G401 (cell line): ENCODE data around the gene SRCIN1. TPM values are rescaled to one million over a fixed set of nuclear protein-coding genes. Genes with fewer than 3 reads are reported as not detected.
"Not testable (repeated sequence)": the region's sequence is repeated elsewhere in the genome, so short reads cannot be mapped to it uniquely, and the experiment has no call there.

Experiments
- DNase-seq: peaks from one replicate; pipeline ENCODE4 v3.0.0-alpha.2; 2015; ENCODE audit warnings: low spot score
- in situ Hi-C: cut with HindIII; loops from 2 replicates; pipeline ENCODE4 v1.10.0; 2016; ENCODE audit warnings: low sequenced_read_pairs, mixed read lengths
- total RNA-seq: library from RNA; depleted of rRNA; stranded (reverse); fragments of >200 nt; shearing (Covaris generic); gene quantifications from 2 replicates; pipeline ENCODE4 v1.2.3, GENCODE V29; 2014

SRCIN1 gene
- total RNA-seq, 1 experiment from 2014 or later, result 12.4 TPM

- peak; percentile 57 for DNase-seq
- in situ Hi-C loops, result no loop called here
Observed at GRCh38 chr17:38534498-38534885, 71.3 kb downstream of the SRCIN1 start.

- in situ Hi-C loops, result no loop called here
- no peak for DNase-seq
Observed at GRCh38 chr17:38533866-38534497, 71.8 kb downstream of the SRCIN1 start.

GRCh38 chr17:38533241-38533640 is 72.5 kb downstream of the SRCIN1 start:
- in situ Hi-C loops, result no loop called here
- no peak for DNase-seq

GRCh38 chr17:38532451-38532850 is 73.3 kb downstream of the SRCIN1 start:
- no peak for DNase-seq
- in situ Hi-C loops, result no loop called here

GRCh38 chr17:38531761-38532160 is 74.0 kb downstream of the SRCIN1 start:
- DNase-seq, in situ Hi-C loops: not testable (repeated sequence)

- in situ Hi-C loops, result not testable (repeated sequence)
Observed at GRCh38 chr17:38530856-38531255, 74.9 kb downstream of the SRCIN1 start.

GRCh38 chr17:38528141-38528540 is 77.6 kb downstream of the SRCIN1 start:
- DNase-seq, in situ Hi-C loops: not testable (repeated sequence)

More at GRCh38 chr17:38530856-38531255, 74.9 kb downstream of the SRCIN1 start:
- DNase-seq, result not testable (repeated sequence)

- DNase-seq, in situ Hi-C loops: not testable (repeated sequence)
Observed at GRCh38 chr17:38526526-38526925, 79.2 kb downstream of the SRCIN1 start.

GRCh38 chr17:38512473-38513058 is 93.2 kb downstream of the SRCIN1 start:
- in situ Hi-C loops, result no loop called here
- DNase-seq, result no peak

- DNase-seq, result no peak
- in situ Hi-C loops, result no loop called here
Observed at GRCh38 chr17:38511150-38512108, 94.3 kb downstream of the SRCIN1 start.

- in situ Hi-C loops, result no loop called here
- DNase-seq, result no peak
Observed at GRCh38 chr17:38510421-38511149, 95.2 kb downstream of the SRCIN1 start.

GRCh38 chr17:38509772-38510420 is 95.9 kb downstream of the SRCIN1 start:
- no peak for DNase-seq
- in situ Hi-C loops, result no loop called here

GRCh38 chr17:38508954-38509771 is 96.6 kb downstream of the SRCIN1 start:
- peak; percentile 95 for DNase-seq
- in situ Hi-C loops, result no loop called here

- DNase-seq, result no peak
- in situ Hi-C loops, result no loop called here
Observed at GRCh38 chr17:38508570-38508950, 97.2 kb downstream of the SRCIN1 start.

- in situ Hi-C loops, result no loop called here
- no peak for DNase-seq
Observed at GRCh38 chr17:38507921-38508569, 97.7 kb downstream of the SRCIN1 start.

- peak; percentile 82 for DNase-seq
- in situ Hi-C loops, result no loop called here
Observed at GRCh38 chr17:38507436-38507835, 98.3 kb downstream of the SRCIN1 start.

GRCh38 chr17:38504216-38504615 is 101.5 kb downstream of the SRCIN1 start:
- in situ Hi-C loops, result no loop called here
- DNase-seq, result no peak
